NCI-H82 treated with DMSO at 0.1 percent for 48 hours (cell line): ENCODE data around the gene LDLRAD4.

Experiments used
- DNase-seq: peaks from one replicate; lab custom pipeline; 2025; ENCODE audit not compliant: unreplicated experiment; lab: John Stamatoyannopoulos, UW

LDLRAD4 gene

GRCh38 chr18:13420969-13421686 lies 202.6 kb downstream of the LDLRAD4 start:
- DNase-seq = no peak

- no peak for DNase-seq
Measured at GRCh38 chr18:13422541-13423147, 204.1 kb downstream of the LDLRAD4 start.

GRCh38 chr18:13423352-13423751 lies 204.8 kb downstream of the LDLRAD4 start:
- no peak for DNase-seq

GRCh38 chr18:13424363-13424762 lies 205.8 kb downstream of the LDLRAD4 start:
- DNase-seq = no peak

GRCh38 chr18:13425357-13426091 lies 207.0 kb downstream of the LDLRAD4 start:
- no peak for DNase-seq

GRCh38 chr18:13427354-13427753 lies 208.8 kb downstream of the LDLRAD4 start:
- no peak for DNase-seq

- no peak for DNase-seq
Measured at GRCh38 chr18:13428319-13428718, 209.8 kb downstream of the LDLRAD4 start.

GRCh38 chr18:13429016-13429415 lies 210.5 kb downstream of the LDLRAD4 start:
- DNase-seq = no peak

- DNase-seq = no peak
Measured at GRCh38 chr18:13429884-13430510, 211.4 kb downstream of the LDLRAD4 start.

GRCh38 chr18:13430663-13431062 lies 212.1 kb downstream of the LDLRAD4 start:
- DNase-seq = no peak

GRCh38 chr18:13431886-13432285 lies 213.3 kb downstream of the LDLRAD4 start:
- DNase-seq = no peak

- no peak for DNase-seq
Measured at GRCh38 chr18:13433125-13433524, 214.6 kb downstream of the LDLRAD4 start.

- DNase-seq = no peak
Measured at GRCh38 chr18:13433685-13434084, 215.1 kb downstream of the LDLRAD4 start.

- DNase-seq = no peak
Measured at GRCh38 chr18:13434854-13435253, 216.3 kb downstream of the LDLRAD4 start.

GRCh38 chr18:13435586-13436333 lies 217.2 kb downstream of the LDLRAD4 start:
- no peak for DNase-seq

GRCh38 chr18:13436576-13436975 lies 218.0 kb downstream of the LDLRAD4 start:
- no peak for DNase-seq

- DNase-seq = no peak
Measured at GRCh38 chr18:13437034-13437433, 218.5 kb downstream of the LDLRAD4 start.

- DNase-seq = no peak
Measured at GRCh38 chr18:13437796-13438506, 219.4 kb downstream of the LDLRAD4 start.

- DNase-seq = no peak
Measured at GRCh38 chr18:13438507-13439056, 220.0 kb downstream of the LDLRAD4 start.

GRCh38 chr18:13439461-13439860 lies 220.9 kb downstream of the LDLRAD4 start:
- DNase-seq = no peak
